Measurements from ENCODE around the gene LRRC73. TPM values are rescaled to one million over a fixed set of nuclear protein-coding genes. Genes with fewer than 3 reads are reported as not detected.

The LRRC73 gene
- total and polyA plus RNA-seq, 4 donors: 0.08 to 0.99 (median 0.10) TPM; not detected in 1

GRCh38 chr6:43457643-43458042 lies 52.5 kb downstream of the LRRC73 start (continued):
- TF ChIP-seq, protein P1, sequence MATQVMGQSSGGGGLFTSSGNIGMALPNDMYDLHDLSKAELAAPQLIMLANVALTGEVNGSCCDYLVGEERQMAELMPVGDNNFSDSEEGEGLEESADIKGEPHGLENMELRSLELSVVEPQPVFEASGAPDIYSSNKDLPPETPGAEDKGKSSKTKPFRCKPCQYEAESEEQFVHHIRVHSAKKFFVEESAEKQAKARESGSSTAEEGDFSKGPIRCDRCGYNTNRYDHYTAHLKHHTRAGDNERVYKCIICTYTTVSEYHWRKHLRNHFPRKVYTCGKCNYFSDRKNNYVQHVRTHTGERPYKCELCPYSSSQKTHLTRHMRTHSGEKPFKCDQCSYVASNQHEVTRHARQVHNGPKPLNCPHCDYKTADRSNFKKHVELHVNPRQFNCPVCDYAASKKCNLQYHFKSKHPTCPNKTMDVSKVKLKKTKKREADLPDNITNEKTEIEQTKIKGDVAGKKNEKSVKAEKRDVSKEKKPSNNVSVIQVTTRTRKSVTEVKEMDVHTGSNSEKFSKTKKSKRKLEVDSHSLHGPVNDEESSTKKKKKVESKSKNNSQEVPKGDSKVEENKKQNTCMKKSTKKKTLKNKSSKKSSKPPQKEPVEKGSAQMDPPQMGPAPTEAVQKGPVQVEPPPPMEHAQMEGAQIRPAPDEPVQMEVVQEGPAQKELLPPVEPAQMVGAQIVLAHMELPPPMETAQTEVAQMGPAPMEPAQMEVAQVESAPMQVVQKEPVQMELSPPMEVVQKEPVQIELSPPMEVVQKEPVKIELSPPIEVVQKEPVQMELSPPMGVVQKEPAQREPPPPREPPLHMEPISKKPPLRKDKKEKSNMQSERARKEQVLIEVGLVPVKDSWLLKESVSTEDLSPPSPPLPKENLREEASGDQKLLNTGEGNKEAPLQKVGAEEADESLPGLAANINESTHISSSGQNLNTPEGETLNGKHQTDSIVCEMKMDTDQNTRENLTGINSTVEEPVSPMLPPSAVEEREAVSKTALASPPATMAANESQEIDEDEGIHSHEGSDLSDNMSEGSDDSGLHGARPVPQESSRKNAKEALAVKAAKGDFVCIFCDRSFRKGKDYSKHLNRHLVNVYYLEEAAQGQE (IDR thresholded peaks at IDR 0.05): no peak
- TF ChIP-seq GABPA (IDR thresholded peaks at IDR 0.05 in 1 of 2, conservative IDR thresholded peaks at IDR 0.05 in 1 of 2): no peak
- TF ChIP-seq, protein P2, sequence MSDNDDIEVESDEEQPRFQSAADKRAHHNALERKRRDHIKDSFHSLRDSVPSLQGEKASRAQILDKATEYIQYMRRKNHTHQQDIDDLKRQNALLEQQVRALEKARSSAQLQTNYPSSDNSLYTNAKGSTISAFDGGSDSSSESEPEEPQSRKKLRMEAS (IDR thresholded peaks at IDR 0.05): no peak
- TF ChIP-seq, protein P3, sequence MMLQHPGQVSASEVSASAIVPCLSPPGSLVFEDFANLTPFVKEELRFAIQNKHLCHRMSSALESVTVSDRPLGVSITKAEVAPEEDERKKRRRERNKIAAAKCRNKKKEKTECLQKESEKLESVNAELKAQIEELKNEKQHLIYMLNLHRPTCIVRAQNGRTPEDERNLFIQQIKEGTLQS (IDR thresholded peaks at IDR 0.05): no peak
- TF ChIP-seq HNF4A (conservative IDR thresholded peaks at IDR 0.05): no peak
- TF ChIP-seq SP1 (IDR thresholded peaks at IDR 0.05): no peak
- TF ChIP-seq NR2F2 (IDR thresholded peaks at IDR 0.05): no peak
- TF ChIP-seq YY1 (IDR thresholded peaks at IDR 0.05): no peak
- no peak for TF ChIP-seq JUND (IDR thresholded peaks at IDR 0.05)
- TF ChIP-seq RAD21 (IDR thresholded peaks at IDR 0.05): no peak

Small RNA genes within 50 kb of the gene (small RNA-seq; reads per million reads assigned to genes)
- not detected for gene RF00426
- not detected for gene RNU6-1113P

Other genes starting within 250 kb of the LRRC73 start
- gene SLC22A7, start 212.1 kb downstream of the LRRC73 start, total RNA-seq: 100 to 1,000 TPM; 143 to 495 TPM
- 100 to 1,000 TPM; 172 to 284 TPM for gene SLC22A7, start 212.1 kb downstream of the LRRC73 start, polyA plus RNA-seq
- 1 to 10 TPM; 1.1 to 1.6 TPM for gene CRIP3, start 201.5 kb downstream of the LRRC73 start, total RNA-seq
- 1 to 10 TPM; 3.2 to 9.5 TPM for gene CRIP3, start 201.5 kb downstream of the LRRC73 start, polyA plus RNA-seq
- 1 to 10 TPM; 4.4 to 9.1 TPM for gene ZNF318, start 140.7 kb downstream of the LRRC73 start, total RNA-seq
- 1 to 10 TPM; 3.6 to 4.0 TPM for gene ZNF318, start 140.7 kb downstream of the LRRC73 start, polyA plus RNA-seq
- 10 to 100 TPM in 1 of 2 donors, 1 to 10 TPM in 1; 5.3 to 10.6 TPM for gene ABCC10, start 82.8 kb downstream of the LRRC73 start, total RNA-seq
- gene ABCC10, start 82.8 kb downstream of the LRRC73 start, polyA plus RNA-seq: 1 to 10 TPM; 3.9 to 4.9 TPM
- 1 to 10 TPM in 1 of 2 donors, not detected in 1; 1.0 TPM for gene DLK2, start 54.8 kb downstream of the LRRC73 start, total RNA-seq
- under 1 TPM; 0.08 TPM for gene DLK2, start 54.8 kb downstream of the LRRC73 start, polyA plus RNA-seq
- gene TJAP1, start 32.8 kb downstream of the LRRC73 start, total RNA-seq: 10 to 100 TPM in 1 of 2 donors, 1 to 10 TPM in 1; 6.9 to 10.3 TPM
- gene TJAP1, start 32.8 kb downstream of the LRRC73 start, polyA plus RNA-seq: 1 to 10 TPM; 6.9 to 8.8 TPM
- 10 to 100 TPM; 43.8 to 56.3 TPM for gene YIPF3, start 6.6 kb upstream of the LRRC73 start, total RNA-seq
- 10 to 100 TPM; 67.0 to 91.9 TPM for gene YIPF3, start 6.6 kb upstream of the LRRC73 start, polyA plus RNA-seq
- 10 to 100 TPM; 10.8 to 18.2 TPM for gene POLR1C, start 6.7 kb upstream of the LRRC73 start, total RNA-seq
- gene POLR1C, start 6.7 kb upstream of the LRRC73 start, polyA plus RNA-seq: 10 to 100 TPM; 19.8 to 24.3 TPM
- 10 to 100 TPM; 12.7 to 15.8 TPM for gene XPO5, start 65.7 kb upstream of the LRRC73 start, total RNA-seq
- 1 to 10 TPM; 6.1 to 6.8 TPM for gene XPO5, start 65.7 kb upstream of the LRRC73 start, polyA plus RNA-seq
- gene POLH, start 65.8 kb upstream of the LRRC73 start, total RNA-seq: 1 to 10 TPM; 6.9 to 7.5 TPM
- 1 to 10 TPM; 1.9 to 2.5 TPM for gene POLH, start 65.8 kb upstream of the LRRC73 start, polyA plus RNA-seq
- 10 to 100 TPM; 21.8 to 69.1 TPM for gene GTPBP2, start 118.9 kb upstream of the LRRC73 start, total RNA-seq
- 10 to 100 TPM in 1 of 2 donors, 1 to 10 TPM in 1; 7.9 to 10.5 TPM for gene GTPBP2, start 118.9 kb upstream of the LRRC73 start, polyA plus RNA-seq
- 10 to 100 TPM; 11.2 to 16.9 TPM for gene MAD2L1BP, start 125.5 kb upstream of the LRRC73 start, total RNA-seq
- 10 to 100 TPM; 15.2 to 17.3 TPM for gene MAD2L1BP, start 125.5 kb upstream of the LRRC73 start, polyA plus RNA-seq
- gene RSPH9, start 134.7 kb upstream of the LRRC73 start, total RNA-seq: under 1 TPM; under 0.01 to 0.19 TPM
- gene RSPH9, start 134.7 kb upstream of the LRRC73 start, polyA plus RNA-seq: under 1 TPM; 0.09 to 0.15 TPM
- 10 to 100 TPM; 21.5 to 27.0 TPM for gene MRPS18A, start 177.4 kb upstream of the LRRC73 start, total RNA-seq
- gene MRPS18A, start 177.4 kb upstream of the LRRC73 start, polyA plus RNA-seq: 10 to 100 TPM; 43.1 to 50.5 TPM

Measured in liver (tissue), 6 donors.